ENCODE results near the gene IRGQ.
"Not testable (repeated sequence)": the region's sequence is repeated elsewhere in the genome, so short reads cannot be mapped to it uniquely, and the experiment has no call there.

IRGQ gene

GRCh38 chr19:43605875-43606568 lies 10.1 kb upstream of the IRGQ start:
- Histone ChIP-seq H3K36me3 (ENCODE audit: insufficient read depth, low read length) (peaks cover 56% of the 10 kb centered on the region), H3K4me1 (ENCODE audit: insufficient read depth, low read length) (no peaks in the 10 kb centered on the region), H3K9me3 (ENCODE audit: low read length) (no peaks in the 10 kb centered on the region), H3K27me3 (ENCODE audit: insufficient read depth, low read length) (no peaks in the 10 kb centered on the region), H2AFZ (ENCODE audit: low read depth, low read length) (no peak overlapping the region), H3K4me3 (ENCODE audit: low read length) (no peak overlapping the region)

GRCh38 chr19:43600326-43600725 lies 4.4 kb upstream of the IRGQ start:
- not testable (repeated sequence) for H2AFZ ChIP-seq (ENCODE audit: low read depth, low read length); H3K4me3 ChIP-seq (ENCODE audit: low read length); H3K27me3 ChIP-seq (ENCODE audit: insufficient read depth, low read length); H3K9me3 ChIP-seq (ENCODE audit: low read length)
- Histone ChIP-seq H3K4me1 (ENCODE audit: insufficient read depth, low read length) (peaks cover 14% of the 10 kb centered on the region), H3K36me3 (ENCODE audit: insufficient read depth, low read length) (peaks cover 33% of the 10 kb centered on the region)

- Histone ChIP-seq H3K27me3 (ENCODE audit: insufficient read depth, low read length) (no peaks in the 10 kb centered on the region), H3K9me3 (ENCODE audit: low read length) (no peaks in the 10 kb centered on the region), H3K4me3 (ENCODE audit: low read length) (no peak overlapping the region), H3K36me3 (ENCODE audit: insufficient read depth, low read length) (peaks cover 33% of the 10 kb centered on the region), H2AFZ (ENCODE audit: low read depth, low read length) (no peak overlapping the region), H3K4me1 (ENCODE audit: insufficient read depth, low read length) (peaks cover 19% of the 10 kb centered on the region)
Measured at GRCh38 chr19:43599635-43600295, 3.8 kb upstream of the IRGQ start.

- H3K27me3 ChIP-seq (ENCODE audit: insufficient read depth, low read length): no peaks in the 10 kb centered on the region
- no peak overlapping the region for H3K4me3 ChIP-seq (ENCODE audit: low read length)
Measured at GRCh38 chr19:43598445-43599240, 2.7 kb upstream of the IRGQ start.

GRCh38 chr19:43597876-43598275 lies 1.9 kb upstream of the IRGQ start:
- Histone ChIP-seq H3K27me3 (ENCODE audit: insufficient read depth, low read length) (no peaks in the 10 kb centered on the region), H2AFZ (ENCODE audit: low read depth, low read length) (no peak overlapping the region), H3K9me3 (ENCODE audit: low read length) (no peaks in the 10 kb centered on the region), H3K4me3 (ENCODE audit: low read length) (peak overlapping the region; percentile 56), H3K4me1 (ENCODE audit: insufficient read depth, low read length) (peaks cover 26% of the 10 kb centered on the region), H3K36me3 (ENCODE audit: insufficient read depth, low read length) (peaks cover 41% of the 10 kb centered on the region)

More at GRCh38 chr19:43598445-43599240, 2.7 kb upstream of the IRGQ start:
- H3K9me3 ChIP-seq (ENCODE audit: low read length): no peaks in the 10 kb centered on the region
- H3K4me1 ChIP-seq (ENCODE audit: insufficient read depth, low read length): peaks cover 26% of the 10 kb centered on the region
- peaks cover 37% of the 10 kb centered on the region for H3K36me3 ChIP-seq (ENCODE audit: insufficient read depth, low read length)
- no peak overlapping the region for H2AFZ ChIP-seq (ENCODE audit: low read depth, low read length)

- peaks cover 26% of the 10 kb centered on the region for H3K4me1 ChIP-seq (ENCODE audit: insufficient read depth, low read length)
- H3K27me3 ChIP-seq (ENCODE audit: insufficient read depth, low read length): no peaks in the 10 kb centered on the region
- H3K4me3 ChIP-seq (ENCODE audit: low read length): peak overlapping the region; percentile 56
- peak overlapping the region; percentile 42 for H2AFZ ChIP-seq (ENCODE audit: low read depth, low read length)
- H3K9me3 ChIP-seq (ENCODE audit: low read length): no peaks in the 10 kb centered on the region
- H3K36me3 ChIP-seq (ENCODE audit: insufficient read depth, low read length): peaks cover 42% of the 10 kb centered on the region
Measured at GRCh38 chr19:43596842-43597461, 1.0 kb upstream of the IRGQ start.

DNA sequence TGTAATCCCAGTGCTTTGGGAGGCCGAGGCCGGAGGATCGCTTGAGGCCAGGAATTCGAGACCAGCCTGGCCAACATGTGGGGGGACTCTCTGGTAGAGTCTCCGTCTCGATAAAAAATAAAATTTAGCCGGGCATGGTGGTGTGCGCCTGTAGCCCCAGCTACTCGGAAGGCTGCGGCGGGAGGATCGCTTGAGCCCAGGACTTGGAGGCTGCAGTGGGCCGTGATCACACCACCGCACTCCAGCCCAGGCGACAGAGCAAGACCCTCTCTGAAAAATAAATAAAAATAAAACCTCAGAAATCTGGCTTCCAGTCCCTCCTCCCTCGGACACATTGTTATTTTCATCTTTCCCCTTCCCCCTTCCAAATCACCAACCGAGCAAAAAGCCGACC lies 332 bp downstream of the IRGQ start:
- Histone ChIP-seq H3K36me3 (ENCODE audit: insufficient read depth, low read length) (peaks cover 42% of the 10 kb centered on the region), H3K9me3 (ENCODE audit: low read length) (no peaks in the 10 kb centered on the region), H3K4me3 (ENCODE audit: low read length) (peak overlapping the region; percentile 82), H2AFZ (ENCODE audit: low read depth, low read length) (no peak overlapping the region), H3K4me1 (ENCODE audit: insufficient read depth, low read length) (peaks cover 26% of the 10 kb centered on the region), H3K27me3 (ENCODE audit: insufficient read depth, low read length) (no peaks in the 10 kb centered on the region)

DNA sequence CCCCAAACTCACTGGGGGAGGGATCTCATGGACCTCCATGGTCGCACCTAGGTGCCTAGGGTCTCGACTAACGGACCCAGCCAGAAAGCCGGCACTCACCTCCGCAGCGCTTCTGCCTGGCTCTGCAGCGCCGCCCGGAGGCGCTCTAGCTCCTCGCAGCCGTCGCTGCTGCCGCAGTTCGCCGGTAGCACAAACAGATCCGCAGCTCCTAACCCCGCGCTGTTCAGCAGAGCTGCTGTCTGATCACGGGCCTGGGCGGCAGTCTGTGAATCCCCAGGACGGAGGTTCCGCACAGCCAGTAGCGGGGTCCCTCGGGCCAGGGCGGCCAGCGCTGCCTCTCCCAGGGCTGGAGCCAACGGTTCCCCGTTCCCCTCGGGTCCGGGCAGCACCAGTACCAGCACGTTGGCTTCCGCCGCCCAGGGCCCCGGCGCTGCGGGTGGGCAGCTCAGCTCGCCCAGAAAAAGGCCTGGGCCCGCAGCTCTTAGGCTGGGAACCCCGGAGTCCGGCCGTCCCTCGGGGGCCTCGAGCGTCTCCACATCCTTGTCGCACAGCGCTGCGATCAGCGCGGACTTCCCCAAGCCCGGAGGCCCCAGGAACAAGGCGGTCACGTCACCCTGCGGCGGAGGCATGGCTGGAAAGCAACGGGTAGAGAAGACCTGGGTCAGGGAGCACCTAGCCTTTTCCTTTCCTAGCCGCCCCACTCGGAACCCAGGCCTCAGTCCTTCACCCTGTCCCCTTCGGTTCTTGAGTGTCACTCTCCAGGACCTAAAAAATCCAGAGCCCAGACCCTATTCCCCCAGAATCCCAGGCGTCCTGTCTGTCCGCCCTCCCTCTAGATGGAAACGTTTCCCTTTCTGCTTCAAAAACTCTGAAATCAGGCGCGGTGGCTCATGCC lies 977 bp downstream of the IRGQ start:
- Histone ChIP-seq H3K4me1 (ENCODE audit: insufficient read depth, low read length) (peaks cover 26% of the 10 kb centered on the region), H3K36me3 (ENCODE audit: insufficient read depth, low read length) (peaks cover 41% of the 10 kb centered on the region)

GRCh38 chr19:43594081-43594697 lies 1.7 kb downstream of the IRGQ start:
- Histone ChIP-seq H3K9me3 (ENCODE audit: low read length) (no peaks in the 10 kb centered on the region), H3K36me3 (ENCODE audit: insufficient read depth, low read length) (peaks cover 41% of the 10 kb centered on the region), H2AFZ (ENCODE audit: low read depth, low read length) (no peak overlapping the region), H3K4me1 (ENCODE audit: insufficient read depth, low read length) (peaks cover 26% of the 10 kb centered on the region), H3K4me3 (ENCODE audit: low read length) (peak overlapping the region; percentile 82), H3K27me3 (ENCODE audit: insufficient read depth, low read length) (no peaks in the 10 kb centered on the region)

More for the DNA sequence above, 977 bp downstream of the IRGQ start:
- H2AFZ ChIP-seq (ENCODE audit: low read depth, low read length): no peak overlapping the region
- peak overlapping the region; percentile 82 for H3K4me3 ChIP-seq (ENCODE audit: low read length)
- no peaks in the 10 kb centered on the region for H3K27me3 ChIP-seq (ENCODE audit: insufficient read depth, low read length)
- no peaks in the 10 kb centered on the region for H3K9me3 ChIP-seq (ENCODE audit: low read length)

- Histone ChIP-seq H3K9me3 (ENCODE audit: low read length) (no peaks in the 10 kb centered on the region), H3K27me3 (ENCODE audit: insufficient read depth, low read length) (no peaks in the 10 kb centered on the region), H3K4me3 (ENCODE audit: low read length) (no peak overlapping the region), H3K4me1 (ENCODE audit: insufficient read depth, low read length) (peaks cover 23% of the 10 kb centered on the region), H3K36me3 (ENCODE audit: insufficient read depth, low read length) (peaks cover 38% of the 10 kb centered on the region), H2AFZ (ENCODE audit: low read depth, low read length) (no peak overlapping the region)
Measured at GRCh38 chr19:43592800-43593350, 3.1 kb downstream of the IRGQ start.

- H3K4me3 ChIP-seq (ENCODE audit: low read length): no peak overlapping the region
- H3K4me1 ChIP-seq (ENCODE audit: insufficient read depth, low read length): peaks cover 15% of the 10 kb centered on the region
- no peak overlapping the region for H2AFZ ChIP-seq (ENCODE audit: low read depth, low read length)
- H3K36me3 ChIP-seq (ENCODE audit: insufficient read depth, low read length): peaks cover 38% of the 10 kb centered on the region
- no peaks in the 10 kb centered on the region for H3K9me3 ChIP-seq (ENCODE audit: low read length)
- no peaks in the 10 kb centered on the region for H3K27me3 ChIP-seq (ENCODE audit: insufficient read depth, low read length)
Measured at GRCh38 chr19:43591904-43592772, 3.8 kb downstream of the IRGQ start.

Data from neuron (in vitro differentiated cells).